Large intestine (tissue), 3 donors: ENCODE measurements around the gene RAC3. TPM values are rescaled to one million over a fixed set of nuclear protein-coding genes. Genes with fewer than 3 reads are reported as not detected.

Experiments used
- DNase-seq, 2 donors: peaks; one replicate each; pipeline versions ENCODE4 v3.0.0 to v3.0.0-alpha.2; 2013
- H3K27ac ChIP-seq: one replicate; pipeline ENCODE4 v1.5.1; 2013; ENCODE audit warnings: low read length
- H3K27me3 ChIP-seq: 2 replicates; pipeline ENCODE4 v1.6.1; 2013; ENCODE audit warnings: low read length; ENCODE audit not compliant: control insufficient read depth, insufficient read depth
- H3K36me3 ChIP-seq: 2 replicates; pipeline ENCODE4 v1.6.1; 2013; ENCODE audit warnings: low read length; ENCODE audit not compliant: control insufficient read depth, insufficient read depth
- H3K4me1 ChIP-seq: one replicate; pipeline ENCODE4 v1.6.1; 2013; ENCODE audit warnings: low read length; ENCODE audit not compliant: control insufficient read depth, insufficient read depth
- H3K4me3 ChIP-seq: one replicate; pipeline ENCODE4 v1.5.1; 2013; ENCODE audit warnings: low read length
- H3K9me3 ChIP-seq: one replicate; pipeline ENCODE4 v1.6.1; 2013; ENCODE audit warnings: mild to moderate bottlenecking, low read depth, low read length, moderate library complexity; ENCODE audit not compliant: control insufficient read depth
- WGBS: methylation state at CpG from one replicate; pipeline ENCODE4 v1.1.5; 2013; ENCODE audit warnings: low lambda C conversion rate; ENCODE audit not compliant: insufficient coverage; 5-methylcytosine and 5-hydroxymethylcytosine counted together
- polyA plus RNA-seq: library from polyadenylated mRNA; unstranded; fragments of 120-200 nt; gene quantifications from one replicate; pipeline ENCODE4 v1.2.1, GENCODE V29; 2013

RAC3 gene
- polyA plus RNA-seq, 1 donor: 10.1 TPM

- Histone ChIP-seq H3K4me1 (peaks cover 25% of the 10 kb centered on the region), H3K27me3 (no peaks in the 10 kb centered on the region), H3K9me3 (no peaks in the 10 kb centered on the region), H3K27ac (peak overlapping the region; percentile 22), H3K4me3 (no peak overlapping the region), H3K36me3 (peaks cover 18% of the 10 kb centered on the region)
- no CpG with 5 or more reads among the region's 36 CpGs for WGBS
- DNase-seq: peak in 1 of 2 donors; percentile 40
Measured at GRCh38 chr17:81999976-82000802, 31.3 kb upstream of the RAC3 start.

- Histone ChIP-seq H3K9me3 (no peaks in the 10 kb centered on the region), H3K36me3 (peaks cover 11% of the 10 kb centered on the region), H3K27ac (peak overlapping the region; percentile 69), H3K4me3 (no peak overlapping the region), H3K27me3 (no peaks in the 10 kb centered on the region), H3K4me1 (peaks cover 25% of the 10 kb centered on the region)
- no CpG with 5 or more reads among the region's 32 CpGs for WGBS
- DNase-seq: peak; percentile 85 to 93
Measured at GRCh38 chr17:82000803-82001570, 30.5 kb upstream of the RAC3 start.

GRCh38 chr17:82001571-82002056 is 29.9 kb upstream of the RAC3 start:
- Histone ChIP-seq H3K27me3 (no peaks in the 10 kb centered on the region), H3K27ac (peak overlapping the region; percentile 69), H3K36me3 (peaks cover 9% of the 10 kb centered on the region), H3K9me3 (no peaks in the 10 kb centered on the region), H3K4me3 (no peak overlapping the region), H3K4me1 (peaks cover 25% of the 10 kb centered on the region)
- 77% methylated on average over 5 of the region's 17 CpGs for WGBS
- DNase-seq: peak in 1 of 2 donors; percentile 46

GRCh38 chr17:82003411-82004381 is 27.8 kb upstream of the RAC3 start:
- DNase-seq: no peak
- Histone ChIP-seq H3K4me3 (no peak overlapping the region), H3K27ac (no peak overlapping the region), H3K36me3 (peaks cover 4% of the 10 kb centered on the region), H3K27me3 (no peaks in the 10 kb centered on the region), H3K4me1 (peaks cover 25% of the 10 kb centered on the region), H3K9me3 (no peaks in the 10 kb centered on the region)
- no CpG with 5 or more reads among the region's 53 CpGs for WGBS

GRCh38 chr17:82004517-82005455 is 26.7 kb upstream of the RAC3 start:
- Histone ChIP-seq H3K36me3 (peaks cover 6% of the 10 kb centered on the region), H3K9me3 (no peaks in the 10 kb centered on the region), H3K4me3 (no peak overlapping the region), H3K4me1 (peaks cover 25% of the 10 kb centered on the region), H3K27ac (no peak overlapping the region), H3K27me3 (no peaks in the 10 kb centered on the region)
- DNase-seq: no peak
- no CpG with 5 or more reads among the region's 41 CpGs for WGBS

GRCh38 chr17:82005701-82006348 is 25.7 kb upstream of the RAC3 start:
- Histone ChIP-seq H3K27me3 (no peaks in the 10 kb centered on the region), H3K4me1 (peaks cover 15% of the 10 kb centered on the region), H3K4me3 (no peak overlapping the region), H3K9me3 (no peaks in the 10 kb centered on the region), H3K36me3 (peaks cover 10% of the 10 kb centered on the region), H3K27ac (no peak overlapping the region)
- no CpG with 5 or more reads among the region's 30 CpGs for WGBS
- no peak for DNase-seq

GRCh38 chr17:82006468-82007227 is 24.8 kb upstream of the RAC3 start:
- no peak overlapping the region for H3K27ac ChIP-seq
- no peak for DNase-seq
- H3K4me1 ChIP-seq: peaks cover 7% of the 10 kb centered on the region
- H3K9me3 ChIP-seq: no peaks in the 10 kb centered on the region
- H3K4me3 ChIP-seq: no peak overlapping the region
- H3K36me3 ChIP-seq: peaks cover 14% of the 10 kb centered on the region
- WGBS: no CpG with 5 or more reads among the region's 24 CpGs
- no peaks in the 10 kb centered on the region for H3K27me3 ChIP-seq

GRCh38 chr17:82007228-82007494 is 24.3 kb upstream of the RAC3 start:
- Histone ChIP-seq H3K4me1 (peaks cover 4% of the 10 kb centered on the region), H3K27me3 (no peaks in the 10 kb centered on the region), H3K27ac (no peak overlapping the region), H3K9me3 (no peaks in the 10 kb centered on the region), H3K4me3 (no peak overlapping the region), H3K36me3 (peaks cover 19% of the 10 kb centered on the region)
- WGBS: no CpG with 5 or more reads among the region's 6 CpGs
- no peak for DNase-seq
